HepG2 (cell line): Measurements from ENCODE around the gene TMTC2. TPM values are rescaled to one million over a fixed set of nuclear protein-coding genes. Genes with fewer than 3 reads are reported as not detected.

Source experiments
- ATAC-seq: fragments of 200-7000 bp; cut with Tn5 transposase; 3 replicates; pipeline ENCODE4 v1.9.1; 2020; ENCODE audit warnings: mild to moderate bottlenecking, moderate library complexity
- BruUV-seq: library from RNA; stranded (reverse); fragments of 400-500 nt; replicated peaks from 2 replicates; lab custom pipeline; 2021; lab: Mats Ljungman, UMichigan
- CTCF ChIA-PET: fragments of 300-600 bp; formaldehyde crosslinking; extraction: SDS; loops from one replicate; lab custom pipeline; 2021; ENCODE audit warnings: low total read pairs, inconsistent platforms, low intra/inter-chr PET ratio; lab: Yijun Ruan, JAX
- POLR2A ChIA-PET: fragments of 350-600 bp; sonication (Branson Sonifier 250); formaldehyde crosslinking; loops from one replicate; lab custom pipeline; 2020; ENCODE audit warnings: antibody characterized with exemption, inconsistent platforms; lab: Yijun Ruan, JAX
- DNase-seq: peaks from one replicate; pipeline ENCODE4 v3.0.0-alpha.2; 2015; ENCODE audit warnings: low spot score
- FAIRE-seq: peaks from 3 replicates; lab custom pipeline; 2011; peaks lifted over from hg19 to GRCh38; lab: Jason Lieb, UNC
- H2AFZ ChIP-seq: one replicate; pipeline ENCODE4 v1.6.1; 2011; ENCODE audit warnings: low read length, inconsistent platforms
- H3K27ac ChIP-seq: fragments of 300-600 bp; 3 replicates; pipeline ENCODE4 v1.8.0; 2011; ENCODE audit warnings: mixed run types, mild to moderate bottlenecking, mixed read lengths, low read length, inconsistent platforms; ENCODE audit not compliant: insufficient read depth; ENCODE audit errors: extremely low read length
- H3K27me3 ChIP-seq, 2 experiments: fragments of 200-600 bp in 1 of 2; 2 replicates in 1 of 2; 3 replicates in 1 of 2; pipeline versions ENCODE4 v1.6.0 to v1.8.0; 2011; ENCODE audit warnings: low read length in 2 of 2, mild to moderate bottlenecking in 2 of 2, moderate library complexity in 2 of 2, inconsistent platforms in 1 of 2; ENCODE audit not compliant: insufficient read depth in 2 of 2, control insufficient read depth in 1 of 2
- H3K36me3 ChIP-seq, 2 experiments: fragments of 200-600 bp in 1 of 2; replicated peaks in 1 of 2; 2 replicates in 1 of 2; 3 replicates in 1 of 2; pipeline versions ENCODE4 v1.5.1 to v1.8.0; 2011; ENCODE audit warnings: low read length in 2 of 2, inconsistent platforms in 1 of 2; ENCODE audit not compliant: insufficient read depth in 2 of 2, control insufficient read depth in 1 of 2
- H3K4me1 ChIP-seq: 2 replicates; pipeline ENCODE4 v1.5.1; 2012; ENCODE audit warnings: low read length, inconsistent platforms; ENCODE audit not compliant: insufficient read depth
- H3K4me2 ChIP-seq: 2 replicates; pipeline ENCODE4 v1.6.0; 2011; ENCODE audit warnings: low read depth, low read length, inconsistent platforms
- H3K4me3 ChIP-seq, 3 experiments: fragments of 200-600 bp in 1 of 3; sonication (generic), shearing (Covaris generic) in 1 of 3; replicated peaks in 1 of 3; 2 replicates each; pipeline ENCODE4 v1.5.1; 2011 to 2016; ENCODE audit warnings: low read length in 3 of 3, inconsistent platforms in 2 of 3, low read depth in 2 of 3, mild to moderate bottlenecking in 2 of 3, control low read depth in 1 of 3, mixed read lengths in 1 of 3; ENCODE audit not compliant: insufficient read depth in 1 of 3
- H3K79me2 ChIP-seq: one replicate; pipeline ENCODE4 v1.6.1; 2011; ENCODE audit warnings: low read length, inconsistent platforms; ENCODE audit not compliant: insufficient read depth
- H3K9ac ChIP-seq: 2 replicates; pipeline ENCODE4 v1.6.0; 2011; ENCODE audit warnings: mild to moderate bottlenecking, low read depth, low read length, inconsistent platforms; ENCODE audit not compliant: insufficient read depth
- H3K9me3 ChIP-seq: 2 replicates; pipeline ENCODE4 v1.5.1; 2012; ENCODE audit warnings: mild to moderate bottlenecking, low read length
- H4K20me1 ChIP-seq: 2 replicates; pipeline ENCODE4 v1.6.0; 2011; ENCODE audit warnings: inconsistent platforms, mild to moderate bottlenecking, low read length, moderate library complexity; ENCODE audit not compliant: insufficient read depth
- CCAR2 ChIP-seq: fragments of 200-400 bp; formaldehyde crosslinking; optimal IDR thresholded peaks from 2 replicates; pipeline ENCODE3; 2018; ENCODE audit warnings: low read depth, mild to moderate bottlenecking, low read length, moderate library complexity
- FOXA3 ChIP-seq: IDR thresholded peaks from 2 replicates; pipeline ENCODE4 v1.6.1; 2016; ENCODE audit warnings: missing genetic modification reagents, missing compliant biosample characterization
- HOXA9 ChIP-seq: sonication (generic); formaldehyde crosslinking; IDR thresholded peaks from 2 replicates; pipeline ENCODE4 v1.8.1; 2022; ENCODE audit warnings: missing genetic modification reagents, mild to moderate bottlenecking, moderate library complexity, borderline replicate concordance
- KLF15 ChIP-seq: sonication (generic); formaldehyde crosslinking; IDR thresholded peaks from 2 replicates; pipeline ENCODE4 v1.8.1; 2023; ENCODE audit warnings: borderline replicate concordance, mild to moderate bottlenecking, inconsistent platforms, missing genetic modification reagents, mixed read lengths
- NFATC3 ChIP-seq: sonication (generic); formaldehyde crosslinking; IDR thresholded peaks from 2 replicates; pipeline ENCODE4 v1.5.1; 2020; ENCODE audit warnings: mild to moderate bottlenecking, missing genetic modification reagents
- RFXAP ChIP-seq: sonication (generic); formaldehyde crosslinking; IDR thresholded peaks from 2 replicates; pipeline ENCODE4 v1.4.0; 2020; ENCODE audit warnings: missing genetic modification reagents, borderline replicate concordance
- SMAD1 ChIP-seq: sonication (generic); formaldehyde crosslinking; IDR thresholded peaks from 2 replicates; pipeline ENCODE4 v1.4.0; 2020; ENCODE audit warnings: missing genetic modification reagents, low read depth, mild to moderate bottlenecking, borderline replicate concordance
- SP2 ChIP-seq: sonication (generic); formaldehyde crosslinking; IDR thresholded peaks from 2 replicates; pipeline ENCODE4 v1.5.1; 2020; ENCODE audit warnings: mild to moderate bottlenecking, missing genetic modification reagents
- ZNF292 ChIP-seq: sonication (generic); formaldehyde crosslinking; IDR thresholded peaks from 2 replicates; pipeline ENCODE4 v1.8.1; 2022; ENCODE audit warnings: mild to moderate bottlenecking, low read depth, missing genetic modification reagents, borderline replicate concordance
- ZNF792 ChIP-seq: IDR thresholded peaks from 2 replicates; pipeline ENCODE4 v1.6.1; 2016
- WGBS: methylation state at CpG from one replicate; pipeline ENCODE4 v1.1.6; 2017; ENCODE audit warnings: low lambda C conversion rate; 5-methylcytosine and 5-hydroxymethylcytosine counted together
- in situ Hi-C: cut with HindIII; loops from 2 replicates; pipeline ENCODE4 v1.10.0; 2017; ENCODE audit warnings: low pct_unique_long_range_greater_than_20kb; ENCODE audit not compliant: extremely low pct_ligation_motif_present
- intact Hi-C: fragments of 100-400 bp; cut with micrococcal nuclease; formaldehyde crosslinking; loops from one replicate; pipeline ENCODE4 v1.10.0; 2022; ENCODE audit not compliant: unreplicated experiment
- polyA plus RNA-seq, 8 experiments: library from polyadenylated mRNA; depleted of rRNA in 3 of 8; stranded (reverse) in 7 of 8; unstranded in 1 of 8; fragments of >200 nt; fragmentation: Illumina TruSeq in 4 of 8; extraction: Trizol in 4 of 8; gene quantifications; 2 replicates each; pipeline versions ENCODE4 v1.2.1 to v1.2.3, GENCODE V29; 2011 to 2016; ENCODE audit warnings: low read depth in 4 of 8, missing spikeins in 1 of 8, mixed read lengths in 1 of 8; ENCODE audit not compliant: insufficient read depth in 1 of 8
- total RNA-seq, 5 experiments: library from RNA; depleted of rRNA; stranded (reverse); fragments of >200 nt; fragmentation: Illumina TruSeq; extraction: Trizol; gene quantifications; 2 replicates each; pipeline ENCODE4 v1.2.3, GENCODE V29; 2016; ENCODE audit warnings: low read depth in 1 of 5
- TF ChIP-seq, protein P1 (sequence below): fragments of 450-650 bp; IDR thresholded peaks from 2 replicates; pipeline ENCODE4 v1.6.1; 2017
- TF ChIP-seq, protein P2 (sequence below), 2 experiments: fragments of 450-650 bp in 1 of 2; sonication (generic) in 1 of 2; formaldehyde crosslinking; IDR thresholded peaks; 2 replicates each; pipeline versions ENCODE4 v1.5.0 to v1.8.0; 2020 to 2022; ENCODE audit warnings: mild to moderate bottlenecking in 1 of 2, missing genetic modification reagents in 1 of 2

The TMTC2 gene
- total and polyA plus RNA-seq, 2 of the 13 experiments (the other 11 are each of a cell fraction or from before 2014, with no cell fraction given): 0.55 to 0.63 TPM

DNA sequence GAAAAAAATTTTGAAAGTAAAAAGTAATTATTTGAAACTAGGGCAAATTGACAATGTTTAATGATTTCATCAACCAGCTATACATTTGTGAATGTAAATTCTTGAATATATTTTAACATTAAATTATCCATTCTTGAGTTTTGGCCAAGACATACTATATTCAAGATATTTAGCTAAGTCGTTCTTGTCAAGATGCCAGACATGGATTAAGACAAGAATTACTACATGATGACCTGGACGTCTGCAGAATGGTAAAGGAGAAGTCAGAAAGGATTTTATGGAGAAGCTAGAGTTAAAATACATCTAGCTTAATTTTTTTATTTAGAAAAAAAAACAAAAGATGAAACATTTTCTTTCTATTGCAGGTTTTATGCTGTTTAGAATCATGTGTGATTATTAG lies 255.8 kb downstream of the TMTC2 start:
- ATAC-seq (no peak), DNase-seq (no peak), FAIRE-seq (no peak)
- Histone ChIP-seq H3K9me3 (no peaks in the 10 kb centered on the region), H3K4me3 (no peak overlapping the region), H2AFZ (no peak overlapping the region), H3K9ac (no peak overlapping the region), H3K27me3 (no peaks in the 10 kb centered on the region; a peak in 1 of 5 replicates), H3K36me3 (no peaks in the 10 kb centered on the region), H3K4me1 (no peaks in the 10 kb centered on the region), H4K20me1 (no peaks in the 10 kb centered on the region), H3K4me2 (no peak overlapping the region), H3K79me2 (no peaks in the 10 kb centered on the region), H3K27ac (no peak overlapping the region)
- in situ Hi-C loops (no loop called here), intact Hi-C loops (no loop called here)
- POLR2A ChIA-PET: no interaction called here
- CTCF ChIA-PET: no interaction called here
- no TSS peak for BruUV-seq
- 1% methylated on average over 2 of the region's 2 CpGs for WGBS
- TF ChIP-seq NFATC3 (CRISPR knock-in tag) (no peak), FOXA3 (no peak), ZNF792 (CRISPR knock-in tag) (no peak), SP2 (no peak), KLF15 (CRISPR knock-in tag) (no peak), SMAD1 (CRISPR knock-in tag) (no peak), ZNF292 (no peak), HOXA9 (CRISPR knock-in tag) (no peak), CCAR2 (no peak), RFXAP (CRISPR knock-in tag) (no peak)
- TF ChIP-seq, protein P1, sequence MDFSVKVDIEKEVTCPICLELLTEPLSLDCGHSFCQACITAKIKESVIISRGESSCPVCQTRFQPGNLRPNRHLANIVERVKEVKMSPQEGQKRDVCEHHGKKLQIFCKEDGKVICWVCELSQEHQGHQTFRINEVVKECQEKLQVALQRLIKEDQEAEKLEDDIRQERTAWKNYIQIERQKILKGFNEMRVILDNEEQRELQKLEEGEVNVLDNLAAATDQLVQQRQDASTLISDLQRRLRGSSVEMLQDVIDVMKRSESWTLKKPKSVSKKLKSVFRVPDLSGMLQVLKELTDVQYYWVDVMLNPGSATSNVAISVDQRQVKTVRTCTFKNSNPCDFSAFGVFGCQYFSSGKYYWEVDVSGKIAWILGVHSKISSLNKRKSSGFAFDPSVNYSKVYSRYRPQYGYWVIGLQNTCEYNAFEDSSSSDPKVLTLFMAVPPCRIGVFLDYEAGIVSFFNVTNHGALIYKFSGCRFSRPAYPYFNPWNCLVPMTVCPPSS: no peak
- TF ChIP-seq, protein P2, sequence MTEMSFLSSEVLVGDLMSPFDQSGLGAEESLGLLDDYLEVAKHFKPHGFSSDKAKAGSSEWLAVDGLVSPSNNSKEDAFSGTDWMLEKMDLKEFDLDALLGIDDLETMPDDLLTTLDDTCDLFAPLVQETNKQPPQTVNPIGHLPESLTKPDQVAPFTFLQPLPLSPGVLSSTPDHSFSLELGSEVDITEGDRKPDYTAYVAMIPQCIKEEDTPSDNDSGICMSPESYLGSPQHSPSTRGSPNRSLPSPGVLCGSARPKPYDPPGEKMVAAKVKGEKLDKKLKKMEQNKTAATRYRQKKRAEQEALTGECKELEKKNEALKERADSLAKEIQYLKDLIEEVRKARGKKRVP (CRISPR knock-in tag; IDR thresholded peaks at IDR 0.05): no peak
